T-cell (primary cell): Measurements from ENCODE around the gene DOCK1. TPM values are rescaled to one million over a fixed set of nuclear protein-coding genes. Genes with fewer than 3 reads are reported as not detected.

Experiments
- ATAC-seq, 4 experiments: fragments of 200-7000 bp in 3 of 4; fragments of 150-1000 bp in 1 of 4; cut with Tn5 transposase; replicated peaks in 1 of 4; 1 replicate in 3 of 4; 2 replicates in 1 of 4; pipeline ENCODE4 v1.10.0; 2021; ENCODE audit warnings: moderate library complexity in 3 of 4, mild to moderate bottlenecking in 2 of 4, moderate number of reproducible peaks in 1 of 4
- CTCF ChIA-PET, 2 donors: fragments of 300-600 bp; sonication (Branson Sonifier 250); formaldehyde crosslinking; loops; one replicate each; lab custom pipeline; 2022; ENCODE audit warnings: antibody characterized with exemption in 2 of 2; lab: Charles Lee
- POLR2A ChIA-PET, 2 donors: fragments of 300-600 bp; sonication (Branson Sonifier 250); formaldehyde crosslinking; loops; one replicate each; lab custom pipeline; 2022; ENCODE audit warnings: antibody characterized with exemption in 2 of 2; lab: Charles Lee
- DNase-seq, 35 experiments: peaks; one replicate each; pipeline versions ENCODE4 v3.0.0 to v3.0.0-alpha.2; 2013 to 2023
- H3K27ac ChIP-seq: one replicate; pipeline ENCODE4 v1.5.1; 2013; ENCODE audit warnings: low read length
- H3K27me3 ChIP-seq, 2 experiments: replicated peaks in 1 of 2; 1 replicate in 1 of 2; 2 replicates in 1 of 2; pipeline versions ENCODE4 v1.6.1 to v1.7.0; 2013; ENCODE audit warnings: low read length in 1 of 2, mixed read lengths in 1 of 2; ENCODE audit not compliant: control insufficient read depth in 2 of 2, insufficient read depth in 2 of 2; ENCODE audit errors: extremely low read depth in 1 of 2
- H3K36me3 ChIP-seq, 2 donors: 1 replicate in 1 of 2; 2 replicates in 1 of 2; pipeline versions ENCODE4 v1.6.1 to v1.7.0; 2013; ENCODE audit warnings: low read length in 1 of 2; ENCODE audit not compliant: control insufficient read depth in 2 of 2, insufficient read depth in 1 of 2; ENCODE audit errors: extremely low read depth in 1 of 2
- H3K4me1 ChIP-seq, 2 experiments: 1 replicate in 1 of 2; 2 replicates in 1 of 2; pipeline versions ENCODE4 v1.6.1 to v1.7.0; 2013; ENCODE audit warnings: low read length in 2 of 2, mixed read lengths in 1 of 2; ENCODE audit not compliant: insufficient read depth in 2 of 2, control insufficient read depth in 1 of 2; ENCODE audit errors: extremely low read depth in 1 of 2
- H3K4me3 ChIP-seq, 2 donors: 1 replicate in 1 of 2; 2 replicates in 1 of 2; pipeline versions ENCODE4 v1.5.1 to v1.7.0; 2013; ENCODE audit warnings: mild to moderate bottlenecking in 2 of 2, low read length in 1 of 2, moderate library complexity in 1 of 2; ENCODE audit not compliant: control insufficient read depth in 1 of 2; ENCODE audit errors: extremely low read depth in 1 of 2
- H3K9me3 ChIP-seq: 2 replicates; pipeline ENCODE4 v1.7.0; 2013
- H3K27ac Mint-ChIP-seq, 2 donors: one replicate each; pipeline ENCODE4 v1.8.0; 2020 to 2021; ENCODE audit warnings: mild to moderate bottlenecking in 2 of 2, mixed read lengths in 2 of 2
- H3K27me3 Mint-ChIP-seq, 2 donors: one replicate each; pipeline ENCODE4 v1.8.0; 2021 to 2022; ENCODE audit warnings: mixed read lengths in 2 of 2
- H3K36me3 Mint-ChIP-seq: one replicate; pipeline ENCODE4 v1.8.0; 2021; ENCODE audit warnings: mixed read lengths
- H3K4me1 Mint-ChIP-seq, 3 donors: one replicate each; pipeline ENCODE4 v1.8.0; 2020 to 2022; ENCODE audit warnings: mixed read lengths in 3 of 3, mild to moderate bottlenecking in 1 of 3
- H3K4me3 Mint-ChIP-seq, 3 donors: one replicate each; pipeline ENCODE4 v1.8.0; 2020 to 2022; ENCODE audit warnings: mild to moderate bottlenecking in 3 of 3, mixed read lengths in 3 of 3, moderate library complexity in 3 of 3
- H3K9me3 Mint-ChIP-seq, 3 donors: one replicate each; pipeline ENCODE4 v1.8.0; 2020 to 2022; ENCODE audit warnings: mixed read lengths in 3 of 3
- WGBS: methylation state at CpG from one replicate; pipeline ENCODE4 v1.1.5; 2013; ENCODE audit warnings: missing lambda C conversion rate; ENCODE audit not compliant: insufficient coverage; 5-methylcytosine and 5-hydroxymethylcytosine counted together
- total RNA-seq, 35 experiments: library from RNA in 6 of 35; stranded (reverse) in 6 of 35; fragments of 120-200 nt in 1 of 35; gene quantifications; one replicate each; pipeline versions ENCODE4 v1.2.1 to v1.2.4 and lab custom pipeline; 2013 to 2026

DOCK1 gene
- total RNA-seq, 5 donors from 2014 or later (not counting 1 experiment from before 2014, with no cell fraction given): 0.18 to 0.53 (median 0.37) TPM

GRCh38 chr10:127063762-127064161, 158.5 kb downstream of the DOCK1 start:
- Mint-ChIP-seq H3K36me3 (no peaks in the 10 kb centered on the region), H3K27me3 (peaks cover 0 to 3% of the 10 kb centered on the region in 2 donors), H3K9me3 (peaks cover 4 to 30% (median 8%) of the 10 kb centered on the region in 3 donors), H3K4me1 (no peaks in the 10 kb centered on the region), H3K27ac (no peak overlapping the region), H3K4me3 (no peak overlapping the region)
- DNase-seq (no peak), ATAC-seq (no peak)
- CTCF ChIA-PET: no interaction called here
- H3K27ac ChIP-seq: no peak overlapping the region
- POLR2A ChIA-PET: no interaction called here
- no peaks in the 10 kb centered on the region for H3K4me1 ChIP-seq
- WGBS: 93% methylated on average over 5 of the region's 9 CpGs
- H3K27me3 ChIP-seq: peaks cover 0 to 3% of the 10 kb centered on the region in 2 experiments
- no peaks in the 10 kb centered on the region for H3K36me3 ChIP-seq
- H3K4me3 ChIP-seq: no peak overlapping the region
- H3K9me3 ChIP-seq: no peaks in the 10 kb centered on the region

- Histone ChIP-seq H3K36me3 (no peaks in the 10 kb centered on the region), H3K4me3 (no peak overlapping the region), H3K9me3 (no peaks in the 10 kb centered on the region), H3K27ac (no peak overlapping the region), H3K27me3 (peaks cover 0 to 3% of the 10 kb centered on the region in 2 experiments), H3K4me1 (no peaks in the 10 kb centered on the region)
- Mint-ChIP-seq H3K4me3 (no peak overlapping the region), H3K27ac (no peak overlapping the region), H3K9me3 (peaks cover 4 to 25% (median 4%) of the 10 kb centered on the region in 3 donors), H3K36me3 (no peaks in the 10 kb centered on the region), H3K4me1 (no peaks in the 10 kb centered on the region), H3K27me3 (peaks cover 0 to 3% of the 10 kb centered on the region in 2 donors)
- CTCF ChIA-PET: no interaction called here
- ATAC-seq (no peak), DNase-seq (no peak)
- POLR2A ChIA-PET: no interaction called here
- 93% methylated on average over 14 of the region's 14 CpGs for WGBS
Observed at GRCh38 chr10:127064474-127064873, 159.2 kb downstream of the DOCK1 start.

- no CpG with 5 or more reads among the region's 4 CpGs for WGBS
- ATAC-seq (no peak), DNase-seq (no peak)
- peaks cover 0 to 10% (median 0%) of the 10 kb centered on the region in 3 donors for H3K9me3 Mint-ChIP-seq
- POLR2A ChIA-PET: no interaction called here
- Histone ChIP-seq H3K36me3 (no peaks in the 10 kb centered on the region), H3K4me3 (no peak overlapping the region), H3K27ac (no peak overlapping the region), H3K9me3 (no peaks in the 10 kb centered on the region), H3K4me1 (no peaks in the 10 kb centered on the region), H3K27me3 (peaks cover 0 to 7% of the 10 kb centered on the region in 2 experiments)
- CTCF ChIA-PET: no interaction called here
- no peak overlapping the region for H3K4me3 Mint-ChIP-seq
- H3K27me3 Mint-ChIP-seq: peaks cover 0 to 3% of the 10 kb centered on the region in 2 donors
- no peaks in the 10 kb centered on the region for H3K36me3 Mint-ChIP-seq
- no peak overlapping the region for H3K27ac Mint-ChIP-seq
- no peaks in the 10 kb centered on the region for H3K4me1 Mint-ChIP-seq
Observed at GRCh38 chr10:127067542-127068194, 162.4 kb downstream of the DOCK1 start.

GRCh38 chr10:127068485-127068884, 163.3 kb downstream of the DOCK1 start:
- Mint-ChIP-seq H3K36me3 (no peaks in the 10 kb centered on the region), H3K27ac (no peak overlapping the region), H3K27me3 (peaks cover under 1 to 3% of the 10 kb centered on the region in 2 donors), H3K4me3 (no peak overlapping the region), H3K4me1 (no peaks in the 10 kb centered on the region), H3K9me3 (peaks cover 0 to 5% (median 0%) of the 10 kb centered on the region in 3 donors)
- no peak for DNase-seq
- no peaks in the 10 kb centered on the region for H3K36me3 ChIP-seq
- H3K27ac ChIP-seq: no peak overlapping the region
- ChIA-PET CTCF (no interaction called here), POLR2A (no interaction called here)
- H3K4me3 ChIP-seq: no peak overlapping the region
- H3K4me1 ChIP-seq: no peaks in the 10 kb centered on the region
- H3K27me3 ChIP-seq: peaks cover 0 to 4% of the 10 kb centered on the region in 2 experiments
- no peak for ATAC-seq
- H3K9me3 ChIP-seq: no peaks in the 10 kb centered on the region

GRCh38 chr10:127069436-127069835, 164.2 kb downstream of the DOCK1 start:
- H3K27ac ChIP-seq: no peak overlapping the region
- no peaks in the 10 kb centered on the region for H3K4me1 Mint-ChIP-seq
- DNase-seq (no peak), ATAC-seq (no peak)
- H3K27me3 ChIP-seq: peaks cover 0 to 4% of the 10 kb centered on the region in 2 experiments
- H3K36me3 ChIP-seq: no peaks in the 10 kb centered on the region
- no peak overlapping the region for H3K4me3 Mint-ChIP-seq
- ChIA-PET CTCF (no interaction called here), POLR2A (no interaction called here)
- no peaks in the 10 kb centered on the region for H3K9me3 ChIP-seq
- H3K27ac Mint-ChIP-seq: no peak overlapping the region
- H3K4me1 ChIP-seq: no peaks in the 10 kb centered on the region
- 87% methylated on average over 3 of the region's 4 CpGs for WGBS
- H3K27me3 Mint-ChIP-seq: peaks cover 3 to 4% of the 10 kb centered on the region in 2 donors
- no peak overlapping the region for H3K4me3 ChIP-seq
- H3K36me3 Mint-ChIP-seq: no peaks in the 10 kb centered on the region
- peaks cover 0 to 5% (median 0%) of the 10 kb centered on the region in 3 donors for H3K9me3 Mint-ChIP-seq

- Histone ChIP-seq H3K27me3 (peaks cover 0 to 4% of the 10 kb centered on the region in 2 experiments), H3K4me3 (no peak overlapping the region), H3K4me1 (no peaks in the 10 kb centered on the region), H3K27ac (no peak overlapping the region), H3K36me3 (no peaks in the 10 kb centered on the region), H3K9me3 (no peaks in the 10 kb centered on the region)
- Mint-ChIP-seq H3K27me3 (peaks cover 3 to 4% of the 10 kb centered on the region in 2 donors), H3K27ac (no peak overlapping the region), H3K4me3 (no peak overlapping the region), H3K36me3 (no peaks in the 10 kb centered on the region), H3K9me3 (peaks cover 0 to under 1% (median 0%) of the 10 kb centered on the region in 3 donors), H3K4me1 (no peaks in the 10 kb centered on the region)
- ChIA-PET CTCF (interaction anchor here in 1 of 2 donors (0.6 kb wide), 1 partner anchor 56 kb away, joined by 7 read pairs; no protein-coding TSS in a partner anchor), POLR2A (no interaction called here)
- DNase-seq (no peak), ATAC-seq (no peak)
- WGBS: no CpG with 5 or more reads among the region's 2 CpGs
Observed at GRCh38 chr10:127071126-127071525, 165.9 kb downstream of the DOCK1 start.
